ENCODE data around the gene PHF19. TPM values are rescaled to one million over a fixed set of nuclear protein-coding genes. Genes with fewer than 3 reads are reported as not detected.

Gene PHF19
- total and polyA plus RNA-seq, 10 of the 15 experiments (the other 5 are each of a cell fraction or from before 2014, with no cell fraction given): 26.0 to 133 (median 87.7) TPM

GRCh38 chr9:120882935-120883607 is 6.1 kb upstream of the PHF19 start:
- 41% methylated on average over 10 of the region's 10 CpGs for WGBS (ENCODE audit: insufficient coverage, insufficient replicate concordance, low lambda C conversion rate, missing lambda C conversion rate)
- H3K79me2 ChIP-seq (ENCODE audit: control insufficient read depth, insufficient read depth, low read length): peaks cover 7% of the 10 kb centered on the region
- no peak for FAIRE-seq
- H3K4me1 ChIP-seq (ENCODE audit: control insufficient read depth, insufficient read depth, low read length): peaks cover 27% of the 10 kb centered on the region
- DNase-seq (ENCODE audit: low read depth, low spot score): no peak
- ChIA-PET SMC1A (ENCODE audit: uncharacterized antibody, unreplicated experiment) (interaction anchor here (0.8 to 23.6 kb wide), 4 partner anchors 9 to 44 kb away, joined by 3 to 522 read pairs (median 26); partner anchors contain the start of gene TRAF1), CTCF (interaction anchor here (0.7 to 4.2 kb wide), 5 partner anchors 14 to 53 kb away, joined by 3 to 14 read pairs (median 6); no protein-coding TSS in a partner anchor), RAD21 (ENCODE audit: unreplicated experiment) (interaction anchor here (0.6 to 3.0 kb wide), 4 partner anchors 25 to 51 kb away, joined by 4 to 9 read pairs (median 4); no protein-coding TSS in a partner anchor), POLR2A (interaction anchor here (0.6 to 15.6 kb wide), 4 partner anchors 13 to 315 kb away, joined by 4 to 383 read pairs (median 5); partner anchors contain the start of gene TRAF1)
- no peak overlapping the region for H3K9ac ChIP-seq (ENCODE audit: control insufficient read depth, insufficient read depth, low read length)
- in situ Hi-C loops (cut with MboI): no loop called here
- no peaks in the 10 kb centered on the region for H3K27me3 ChIP-seq (replicated peaks in 1 of 2; ENCODE audit: control insufficient read depth in 2 of 2, insufficient read depth in 2 of 2, low read length in 1 of 2)
- H2AFZ ChIP-seq (ENCODE audit: control insufficient read depth, low read depth, low read length): no peak overlapping the region
- no peak for ATAC-seq
- intact Hi-C loops (cut with micrococcal nuclease; ENCODE audit: unreplicated experiment): no loop called here
- TF ChIP-seq NR2F1 (conservative IDR thresholded peaks at IDR 0.05): peak; percentile 80
- peak in 1 of 2 experiments; percentile 22; a peak in 1 of 4 replicates for TF ChIP-seq BHLHE40 (IDR thresholded peaks at IDR 0.05; ENCODE audit: borderline replicate concordance in 1 of 2, low read depth in 2 of 2, low read length in 1 of 2)
- no peak for TF ChIP-seq TCF3 (IDR thresholded peaks at IDR 0.05; ENCODE audit: borderline replicate concordance, insufficient read depth, low read depth, low read length)
- H3K36me3 ChIP-seq (ENCODE audit: control insufficient read depth in 2 of 2, insufficient read depth in 2 of 2, low read length in 1 of 2): no peaks in the 10 kb centered on the region
- no TSS peak for BruUV-seq (replicated peaks)
- no peaks in the 10 kb centered on the region for H3K9me3 ChIP-seq (replicated peaks; ENCODE audit: control insufficient read depth, insufficient read depth, low read length)
- H3K4me2 ChIP-seq (ENCODE audit: control insufficient read depth, insufficient read depth): no peak overlapping the region
- no peak overlapping the region for H3K27ac ChIP-seq (ENCODE audit: control insufficient read depth, insufficient read depth)
- H4K20me1 ChIP-seq (ENCODE audit: control insufficient read depth, insufficient read depth): no peaks in the 10 kb centered on the region
- H3K4me3 ChIP-seq: no peak overlapping the region

GRCh38 chr9:120879446-120879845 is 2.5 kb upstream of the PHF19 start:
- H3K4me3 ChIP-seq: no peak overlapping the region
- H3K9me3 ChIP-seq (replicated peaks; ENCODE audit: control insufficient read depth, insufficient read depth, low read length): no peaks in the 10 kb centered on the region
- no peaks in the 10 kb centered on the region for H3K27me3 ChIP-seq (replicated peaks in 1 of 2; ENCODE audit: control insufficient read depth in 2 of 2, insufficient read depth in 2 of 2, low read length in 1 of 2)
- CTCF ChIA-PET: interaction anchor here (1.3 to 3.8 kb wide), 5 partner anchors 11 to 123 kb away, joined by 4 to 13 read pairs (median 7); no protein-coding TSS in a partner anchor
- no peaks in the 10 kb centered on the region for H4K20me1 ChIP-seq (ENCODE audit: control insufficient read depth, insufficient read depth)
- H3K79me2 ChIP-seq (ENCODE audit: control insufficient read depth, insufficient read depth, low read length): peaks cover 37% of the 10 kb centered on the region
- FAIRE-seq (no peak), DNase-seq (ENCODE audit: low read depth, low spot score) (no peak), ATAC-seq (no peak)
- POLR2A ChIA-PET: interaction anchor here (1.5 to 8.2 kb wide), 2 partner anchors 12 to 46 kb away, joined by 7 to 75 read pairs; no protein-coding TSS in a partner anchor
- intact Hi-C loops (cut with micrococcal nuclease; ENCODE audit: unreplicated experiment) (loop anchor here (5.0 kb wide), 1 partner anchor 87 kb away; the partner anchor contains the start of gene FBXW2), in situ Hi-C loops (cut with MboI) (no loop called here)
- SMC1A ChIA-PET (ENCODE audit: uncharacterized antibody, unreplicated experiment): interaction anchor here (1.1 to 3.2 kb wide), 3 partner anchors 13 to 56 kb away, joined by 3 to 17 read pairs (median 16); no protein-coding TSS in a partner anchor
- H3K27ac ChIP-seq (ENCODE audit: control insufficient read depth, insufficient read depth): no peak overlapping the region
- 0 out of 2 replicates have a peak overlapping the region, but pooled peaks have one; percentile 6 for H3K4me2 ChIP-seq (ENCODE audit: control insufficient read depth, insufficient read depth)
- peaks cover 27% of the 10 kb centered on the region for H3K4me1 ChIP-seq (ENCODE audit: control insufficient read depth, insufficient read depth, low read length)
- WGBS (ENCODE audit: insufficient coverage, insufficient replicate concordance, low lambda C conversion rate, missing lambda C conversion rate): 51% methylated on average over 6 of the region's 6 CpGs
- RAD21 ChIA-PET (ENCODE audit: unreplicated experiment): interaction anchor here (3.0 to 3.9 kb wide), 2 partner anchors 17 to 46 kb away, joined by 13 to 16 read pairs; partner anchors contain the start of gene TRAF1
- no peak overlapping the region for H3K9ac ChIP-seq (ENCODE audit: control insufficient read depth, insufficient read depth, low read length)
- 0 out of 2 replicates have a peak overlapping the region, but pooled peaks have one; percentile 7 for H2AFZ ChIP-seq (ENCODE audit: control insufficient read depth, low read depth, low read length)
- peaks cover 0 to 9% of the 10 kb centered on the region in 2 experiments; a peak in 1 of 4 replicates for H3K36me3 ChIP-seq (ENCODE audit: control insufficient read depth in 2 of 2, insufficient read depth in 2 of 2, low read length in 1 of 2)
- no TSS peak for BruUV-seq (replicated peaks)
- TF ChIP-seq RFX5 (IDR thresholded peaks at IDR 0.05; ENCODE audit: low read depth, low read length) (no peak), CEBPZ (IDR thresholded peaks at IDR 0.05; ENCODE audit: low read depth, low read length) (no peak), ZNF217 (IDR thresholded peaks at IDR 0.05) (no peak), CREM (IDR thresholded peaks at IDR 0.05; ENCODE audit: low read depth) (no peak), IKZF1 (conservative IDR thresholded peaks at IDR 0.05) (no peak)

Measured in GM12878 (cell line).